GM19397 (cell line): ENCODE results near the gene PDAP1.
A peak's percentile ranks its signal among the peaks of the same experiment; 100 is the strongest.
"Not testable (repeated sequence)": the region's sequence is repeated elsewhere in the genome, so short reads cannot be mapped to it uniquely, and the experiment has no call there.

Experiments used
- ATAC-seq: cut with Tn5 transposase; IDR thresholded peaks from one replicate; pipeline ENCODE4 v1.9.1; 2021; ENCODE audit warnings: mild to moderate bottlenecking, moderate library complexity; ENCODE audit not compliant: unreplicated experiment

PDAP1 gene

DNA sequence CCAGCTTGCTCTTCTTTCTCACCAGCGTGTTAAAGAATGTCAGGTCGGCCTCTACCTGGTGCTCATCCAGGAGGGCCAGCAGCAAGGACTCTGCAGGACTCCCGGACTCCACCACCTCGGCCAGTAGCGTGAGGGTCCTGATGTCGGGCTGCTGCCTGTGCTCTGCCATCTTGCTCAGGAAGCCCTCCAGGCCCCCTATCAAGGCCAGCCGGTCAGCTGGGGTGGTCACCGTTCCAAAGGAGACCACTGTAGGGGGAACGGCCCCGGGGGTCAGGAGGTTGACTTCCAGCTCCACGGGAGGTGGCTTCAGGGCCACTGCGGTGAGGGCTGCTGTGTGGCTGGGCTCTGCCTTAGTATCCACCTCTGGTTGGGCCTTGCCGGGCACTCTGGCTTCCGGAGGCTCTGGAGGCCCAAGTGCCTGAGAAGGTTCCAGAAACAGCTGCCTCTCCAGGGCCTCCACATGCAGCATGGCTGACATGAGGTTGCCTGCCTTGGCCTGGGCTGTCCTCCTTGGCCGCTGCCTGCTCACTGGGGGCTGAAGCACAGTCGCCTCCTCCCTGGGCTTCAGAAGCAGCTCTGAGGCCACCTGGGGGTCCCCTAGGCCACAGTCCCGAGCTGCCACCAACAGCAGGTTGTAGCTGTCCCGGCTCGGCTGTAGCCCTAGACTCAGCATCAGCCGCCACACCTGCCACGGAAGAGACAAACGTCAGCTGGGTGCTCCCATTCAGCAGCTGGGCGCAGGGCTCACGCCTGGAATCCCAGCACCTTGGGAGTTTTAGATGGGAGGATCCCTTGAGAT is 16.7 kb upstream of the PDAP1 start:
- no peak for ATAC-seq

DNA sequence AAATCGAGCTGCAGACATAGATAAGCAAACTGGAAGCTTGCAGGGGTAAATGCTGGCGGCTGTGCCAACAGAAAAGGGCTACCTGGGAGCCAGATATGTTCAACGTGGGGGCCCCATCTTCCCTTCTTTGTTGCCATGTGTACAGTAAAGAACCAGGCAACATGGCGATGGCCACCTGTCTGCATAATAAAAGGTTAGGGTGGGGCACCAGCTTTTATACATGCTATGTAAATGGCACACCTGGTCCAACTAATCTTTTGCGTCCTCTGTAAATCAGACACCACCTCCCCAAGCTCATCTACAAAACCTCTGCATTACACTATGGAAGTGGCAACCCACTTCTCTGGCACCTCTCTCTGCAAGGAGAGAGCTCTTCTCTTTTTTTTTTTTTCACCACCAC is 14.2 kb upstream of the PDAP1 start:
- ATAC-seq: no peak

DNA sequence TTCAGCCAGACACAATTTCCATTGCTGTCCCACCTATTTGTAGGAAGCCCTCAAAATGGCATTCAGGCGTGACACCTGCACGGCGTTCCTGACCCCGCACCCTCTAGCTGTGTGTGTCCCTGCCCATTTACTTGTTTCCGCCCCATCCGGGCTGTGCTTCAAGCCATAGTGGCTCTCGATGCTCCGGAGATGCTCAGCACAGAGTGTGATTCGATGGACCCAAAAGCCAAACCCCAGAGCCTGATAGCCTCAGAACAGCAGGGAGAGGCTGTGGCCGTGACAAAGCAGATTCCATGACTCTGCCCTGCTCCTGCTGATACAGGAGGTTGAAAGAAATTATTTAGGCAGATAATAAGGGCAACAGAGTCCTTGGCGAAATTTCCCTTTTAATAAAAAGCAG is 13.8 kb upstream of the PDAP1 start:
- ATAC-seq: no peak

DNA sequence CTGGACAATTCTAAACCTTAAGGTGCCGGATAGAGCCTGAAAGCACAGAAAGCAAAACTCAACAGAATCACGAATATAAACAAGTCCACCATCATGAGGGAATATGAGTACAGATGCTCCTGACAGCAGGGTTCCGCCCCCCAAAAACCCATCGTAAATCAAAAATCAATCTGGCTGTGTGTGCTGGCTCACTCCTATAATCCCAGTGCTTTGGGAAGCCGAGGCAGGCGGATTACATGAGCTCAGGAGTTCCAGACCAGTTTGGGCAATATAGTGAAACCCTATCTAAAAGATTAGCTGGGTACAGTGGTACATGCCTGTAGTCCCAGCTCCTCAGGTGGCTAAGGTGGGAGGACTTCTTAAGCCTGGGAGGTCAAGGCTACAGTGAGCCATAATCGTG is 12.6 kb upstream of the PDAP1 start:
- no peak for ATAC-seq

DNA sequence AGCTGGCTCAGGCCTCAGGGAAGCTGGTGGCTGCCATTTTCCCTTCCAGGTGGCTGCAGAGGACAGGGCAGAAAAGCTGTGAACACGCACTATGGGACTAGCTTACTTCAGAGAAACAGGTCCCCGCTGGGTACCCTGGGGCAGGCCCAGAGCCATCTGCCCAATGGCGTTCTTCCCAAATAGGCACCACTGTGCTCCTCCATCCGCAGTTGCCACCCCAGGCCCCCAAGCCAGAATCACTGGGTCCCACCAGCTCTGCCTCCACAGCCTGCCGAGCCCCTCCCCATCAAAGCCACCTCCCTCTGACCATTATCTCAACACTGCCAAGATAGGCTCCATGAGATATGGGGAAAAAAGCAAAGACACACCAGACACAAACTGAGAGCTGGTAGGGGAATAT is 11.8 kb upstream of the PDAP1 start:
- no peak for ATAC-seq

DNA sequence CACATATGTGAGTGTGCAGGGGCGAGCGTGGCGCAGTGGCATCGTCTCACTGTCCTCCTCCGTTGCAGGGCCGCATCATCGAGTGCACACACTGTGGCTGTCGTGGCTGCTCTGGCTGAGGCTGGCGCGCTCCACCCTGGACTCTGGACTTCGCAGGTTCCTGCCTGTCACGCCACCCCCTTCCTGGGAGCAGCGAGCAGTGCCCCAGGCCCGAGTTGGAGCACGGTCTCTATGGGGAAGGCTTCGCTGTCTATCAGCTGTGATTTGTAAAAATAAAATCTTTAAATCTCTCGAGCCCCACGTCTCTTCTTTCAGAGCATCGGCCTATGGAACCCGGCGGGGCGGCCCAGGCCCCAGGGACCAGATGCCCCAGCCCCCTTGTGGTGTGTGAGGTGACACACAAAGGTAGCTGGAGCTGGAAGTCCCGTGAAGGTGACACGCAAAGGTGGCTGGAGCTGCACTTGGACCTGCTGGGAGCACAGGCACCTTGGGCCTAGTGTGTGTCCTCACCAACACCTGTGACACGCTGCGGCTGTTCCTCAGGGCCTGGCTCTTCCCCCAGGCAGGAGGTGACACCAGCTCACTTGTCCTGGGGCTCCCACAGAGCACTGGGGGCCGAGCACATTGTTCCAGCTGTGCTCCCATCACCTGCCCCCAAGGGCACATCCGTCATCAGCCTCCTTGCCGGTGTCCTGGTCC is 11.1 kb upstream of the PDAP1 start:
- ATAC-seq: no peak

DNA sequence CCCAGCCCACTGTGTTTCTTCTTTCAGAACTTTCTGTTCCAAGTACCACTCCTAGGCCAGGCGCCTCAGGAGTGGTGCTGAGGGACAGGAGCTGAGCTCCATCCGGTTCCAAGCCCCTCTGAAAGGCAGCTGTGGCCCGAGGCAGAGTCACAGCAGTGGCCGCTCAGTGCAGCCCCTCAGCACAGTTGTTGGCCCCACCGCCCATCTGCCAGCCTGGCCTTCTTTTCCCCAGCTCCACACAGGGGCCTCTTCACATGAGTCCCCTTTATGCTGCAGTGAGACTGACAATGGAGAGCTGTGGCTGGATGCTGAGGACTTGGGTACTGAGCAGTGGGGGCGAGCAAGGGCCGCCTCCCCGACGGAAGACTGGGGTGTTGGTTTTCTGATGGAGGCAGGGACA is 9.9 kb upstream of the PDAP1 start:
- ATAC-seq: no peak

DNA sequence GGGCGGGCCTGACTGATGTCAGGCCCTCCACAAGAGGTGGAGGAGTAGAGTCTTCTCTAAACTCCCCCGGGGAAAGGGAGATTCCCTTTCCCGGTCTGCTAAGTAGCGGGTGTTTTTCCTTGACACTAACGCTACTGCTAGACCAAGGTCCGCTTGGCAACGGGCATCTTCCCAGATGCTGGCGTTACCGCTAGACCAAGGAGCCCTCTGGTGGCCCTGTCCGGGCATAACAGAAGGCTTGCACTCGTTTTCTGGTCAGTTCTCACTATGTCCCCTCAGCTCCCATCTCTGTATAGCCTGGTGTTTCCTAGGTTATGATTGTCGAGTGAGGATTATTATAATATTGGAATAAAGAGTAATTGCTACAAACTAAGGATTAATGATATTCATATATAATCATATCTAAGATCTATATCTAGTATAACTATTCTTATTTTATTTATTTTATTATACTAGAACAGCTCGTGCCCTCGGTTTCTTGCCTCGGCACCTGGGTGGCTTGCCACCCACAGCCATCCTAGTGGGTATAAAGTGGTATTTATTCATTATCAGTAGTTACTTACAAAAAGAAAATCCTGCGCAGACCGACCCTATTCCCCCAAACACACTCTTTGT is 7.2 kb upstream of the PDAP1 start:
- ATAC-seq: not testable (repeated sequence)

DNA sequence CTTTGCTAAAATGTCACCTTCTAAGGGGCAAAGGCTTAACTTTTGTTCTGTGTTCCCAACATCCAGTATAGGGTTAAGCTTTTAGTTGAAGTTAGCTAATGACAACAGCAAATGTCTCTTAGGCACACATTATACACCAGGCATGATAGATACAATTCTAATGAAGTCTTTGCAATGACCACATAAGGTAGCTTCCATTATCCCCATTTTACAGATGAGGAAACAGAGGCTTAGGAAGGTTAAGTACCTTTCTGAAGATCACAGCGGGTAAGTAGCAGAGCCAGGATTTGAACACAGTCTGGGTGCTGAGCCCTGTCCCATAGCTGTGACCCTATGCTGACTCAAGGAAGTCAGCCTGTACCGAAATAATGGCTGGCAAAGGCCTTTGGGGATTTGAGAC is 2.2 kb upstream of the PDAP1 start:
- no peak for ATAC-seq

DNA sequence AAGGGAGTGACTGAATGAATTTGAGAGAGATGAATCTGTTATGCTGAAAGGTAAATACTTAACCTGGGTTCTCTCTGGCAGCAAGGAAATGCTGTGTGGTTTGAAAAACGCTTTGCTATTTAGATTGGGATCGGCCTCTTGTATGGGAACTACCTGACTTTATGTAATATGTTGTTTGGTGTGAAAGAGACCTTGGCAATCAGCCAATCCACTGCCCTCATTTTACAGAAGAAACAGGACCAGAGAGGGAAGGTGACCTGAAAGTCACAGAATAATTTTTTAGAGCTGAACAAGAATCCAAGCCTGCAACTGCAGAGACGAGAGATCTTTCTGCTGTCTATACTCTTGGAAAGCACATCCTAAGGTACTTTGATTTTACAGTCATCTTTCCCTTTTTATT is 1.4 kb upstream of the PDAP1 start:
- no peak for ATAC-seq

DNA sequence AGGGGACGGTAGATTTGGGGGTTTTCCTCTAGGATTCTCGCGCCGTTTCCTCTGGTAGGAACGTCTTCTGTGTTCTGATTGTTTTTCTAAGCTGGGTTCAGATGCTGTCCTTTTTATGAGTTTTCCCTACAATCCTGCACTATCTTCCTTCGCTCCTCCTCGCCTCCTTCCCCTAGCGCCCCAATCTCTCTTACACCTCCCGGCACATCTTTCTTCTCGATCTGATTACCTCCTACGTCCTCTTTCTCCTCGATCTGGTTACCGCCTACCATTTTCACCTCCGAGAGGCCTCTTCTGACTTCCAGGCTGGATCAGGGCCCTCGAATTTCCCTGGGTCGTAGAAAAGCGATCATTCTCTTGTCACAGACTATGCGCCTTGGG is 785 bp upstream of the PDAP1 start:
- ATAC-seq: no peak

DNA sequence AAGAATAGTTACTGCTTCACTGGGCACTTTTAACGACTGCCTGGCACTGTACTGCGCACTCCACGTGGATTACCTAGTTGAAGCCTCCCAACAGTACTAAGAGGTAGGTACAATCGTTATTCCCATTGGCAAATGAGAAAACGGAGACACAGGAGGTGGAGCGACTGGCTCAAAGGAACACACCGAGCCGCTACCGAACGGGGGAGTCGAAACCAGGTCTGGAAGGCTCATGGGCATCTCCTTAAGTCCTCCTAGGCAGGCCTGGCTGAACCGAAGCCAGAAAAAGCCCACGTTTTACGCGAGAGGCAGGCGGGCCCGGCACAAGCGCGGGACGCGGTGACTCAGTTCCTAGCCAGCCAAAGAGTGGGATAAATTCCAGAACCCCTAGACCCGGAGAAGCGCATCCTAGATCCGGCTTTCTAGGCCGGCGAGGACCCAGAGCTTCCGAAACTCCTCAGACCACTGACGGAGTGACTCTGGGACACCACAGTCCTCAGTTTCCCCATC is 472 bp downstream of the PDAP1 start:
- ATAC-seq: peak; percentile 1

DNA sequence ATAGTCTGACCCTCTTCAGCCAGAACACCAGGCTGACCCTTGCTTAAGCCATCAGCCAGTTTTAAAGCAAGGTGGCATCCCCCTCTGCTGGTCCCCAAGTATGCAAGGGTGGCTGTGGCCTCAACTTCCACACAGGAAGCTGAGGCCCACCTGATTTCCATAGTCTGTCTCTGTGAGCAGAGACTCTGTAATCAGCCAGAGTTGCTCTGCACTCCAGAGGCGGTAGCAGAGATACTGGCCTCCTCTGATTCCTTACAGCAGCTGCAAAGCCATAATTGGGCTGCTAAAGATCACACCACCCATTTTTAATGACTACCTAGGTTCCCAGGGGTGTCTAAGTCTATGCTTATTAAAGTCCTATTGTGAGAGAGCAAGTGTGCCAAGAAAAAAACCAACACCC is 1.8 kb downstream of the PDAP1 start:
- no peak for ATAC-seq

DNA sequence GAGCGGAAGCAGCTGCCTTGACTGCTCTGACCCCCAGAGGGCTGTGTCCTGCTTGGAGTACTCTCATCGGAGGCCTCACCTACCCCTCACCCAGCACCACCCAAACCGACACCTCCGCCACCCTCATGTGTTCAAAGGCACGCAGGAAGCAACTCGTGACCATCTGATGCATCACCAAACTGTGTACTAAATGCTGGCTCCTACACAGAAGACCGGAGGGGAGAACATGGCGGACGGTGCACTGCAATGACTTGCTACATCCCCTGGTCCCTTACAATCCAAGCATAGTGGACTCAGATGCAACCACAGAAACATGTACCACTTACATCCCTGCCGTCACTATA is 3.4 kb downstream of the PDAP1 start:
- no peak for ATAC-seq

DNA sequence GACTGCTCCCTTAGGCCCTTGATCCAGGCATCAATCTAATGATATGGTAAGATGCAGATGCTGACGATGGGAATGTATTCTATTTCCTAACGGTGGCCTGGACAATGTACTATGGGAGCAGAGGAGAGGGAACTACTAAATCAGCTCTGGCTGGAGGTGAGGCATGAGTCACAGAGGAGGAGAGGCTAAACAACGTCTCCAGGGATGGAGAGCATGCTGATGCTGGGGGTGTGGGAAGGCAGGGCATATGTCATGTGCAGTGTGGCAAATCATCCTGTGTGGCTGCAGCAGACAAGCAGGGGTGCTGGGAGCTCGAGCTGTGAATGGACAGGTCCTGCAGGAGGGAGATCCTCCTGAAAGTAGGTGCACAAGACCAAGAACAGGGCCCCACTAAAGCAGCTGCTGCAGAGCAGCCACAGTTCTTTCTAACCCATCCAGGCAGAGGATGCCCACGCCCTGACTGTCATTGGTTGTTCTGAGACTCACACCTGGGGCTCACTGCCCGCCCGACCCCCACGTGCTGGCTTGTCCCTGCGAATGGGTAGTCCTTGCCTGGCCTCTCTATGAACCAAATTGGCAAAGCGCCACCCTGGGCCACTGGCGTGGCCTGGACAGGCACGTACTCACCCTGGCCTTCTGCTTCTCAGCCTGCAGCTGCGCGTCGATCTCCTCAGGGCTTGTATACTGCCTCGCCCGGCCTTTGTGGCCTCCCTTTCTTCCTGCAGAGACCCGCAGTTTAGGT is 4.0 kb downstream of the PDAP1 start:
- ATAC-seq: no peak

DNA sequence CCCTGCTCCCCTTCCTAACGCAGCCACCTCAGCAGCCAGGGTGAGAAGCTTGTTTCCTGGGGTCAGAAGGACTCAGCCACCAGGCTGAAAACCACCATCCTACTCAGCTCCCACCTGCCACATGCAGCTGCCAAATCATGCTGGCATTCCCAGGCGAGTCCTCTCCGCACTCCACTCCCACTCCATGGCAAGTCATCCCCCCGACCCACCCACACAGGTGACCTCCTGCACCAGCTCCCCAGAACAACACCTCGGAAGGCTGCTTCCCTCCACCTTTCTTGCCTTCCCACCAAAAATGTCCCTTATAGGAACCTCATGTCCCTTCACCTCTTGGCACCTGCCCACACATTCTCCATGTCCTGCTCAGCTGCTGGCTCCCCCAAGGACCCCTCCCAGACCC is 4.6 kb downstream of the PDAP1 start:
- no peak for ATAC-seq

DNA sequence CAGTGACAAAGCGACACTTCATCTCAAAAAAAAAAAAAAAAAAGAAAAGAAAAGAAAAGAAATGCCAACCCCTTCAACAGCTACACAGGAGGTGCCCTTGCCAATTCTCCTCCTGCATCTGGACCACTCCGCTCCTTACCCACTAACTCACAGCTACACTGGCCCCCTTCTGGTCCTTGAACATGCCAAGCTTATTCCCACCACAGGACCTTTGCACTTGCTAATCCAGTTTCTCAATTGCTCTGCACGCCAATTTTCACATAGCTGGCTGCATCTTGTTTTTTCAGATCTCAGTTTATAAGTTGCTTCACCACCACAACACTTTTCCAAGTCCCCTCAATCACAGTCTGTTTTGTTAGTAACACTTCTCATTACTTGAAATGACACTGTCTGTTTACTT is 5.5 kb downstream of the PDAP1 start:
- no peak for ATAC-seq

DNA sequence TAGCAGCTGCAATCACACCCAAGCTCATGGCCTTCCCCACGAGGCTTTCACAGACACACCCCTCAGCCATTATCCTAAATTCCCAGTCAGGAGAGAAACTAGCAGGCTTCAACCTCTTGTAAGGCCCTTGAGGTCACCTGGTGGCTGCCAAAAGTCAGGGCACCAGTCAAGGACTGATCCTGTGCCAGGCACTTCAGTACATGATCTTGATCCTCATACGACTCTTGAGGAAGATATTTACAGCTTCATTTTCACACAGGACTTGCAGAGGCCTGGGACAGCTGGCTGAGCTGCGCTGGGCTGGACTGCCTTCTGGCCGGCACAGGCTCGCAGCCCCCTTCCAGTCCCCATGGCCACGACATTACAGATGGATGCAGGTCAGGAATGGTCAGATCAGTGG is 8.8 kb downstream of the PDAP1 start:
- ATAC-seq: no peak

DNA sequence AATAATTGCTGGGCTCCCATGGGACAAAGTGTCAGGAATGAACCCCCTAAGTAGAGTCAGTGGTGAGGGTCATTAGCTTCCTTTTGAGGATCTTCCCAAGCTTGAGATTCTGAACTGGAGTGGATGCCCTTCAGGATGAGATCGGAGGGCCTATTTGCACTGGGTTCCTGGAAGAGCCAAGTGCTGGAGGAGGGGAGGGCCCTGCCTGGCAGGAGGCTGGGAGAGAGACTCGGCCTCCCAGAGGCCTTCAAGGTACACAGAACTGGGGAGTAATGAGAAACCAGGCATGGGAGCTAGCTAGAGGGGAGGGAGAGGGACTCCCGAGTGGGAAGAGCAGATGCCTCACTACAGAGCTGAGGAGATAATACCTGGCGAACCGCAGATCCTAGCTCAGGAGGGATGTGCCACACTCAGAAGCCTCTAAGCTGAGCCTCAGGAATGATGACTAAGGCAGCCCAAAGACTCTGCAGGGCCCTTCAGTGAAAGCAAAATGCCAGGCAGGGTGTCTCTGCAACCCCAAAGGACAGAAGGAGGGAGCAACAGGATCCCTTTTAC is 9.4 kb downstream of the PDAP1 start:
- ATAC-seq: no peak

DNA sequence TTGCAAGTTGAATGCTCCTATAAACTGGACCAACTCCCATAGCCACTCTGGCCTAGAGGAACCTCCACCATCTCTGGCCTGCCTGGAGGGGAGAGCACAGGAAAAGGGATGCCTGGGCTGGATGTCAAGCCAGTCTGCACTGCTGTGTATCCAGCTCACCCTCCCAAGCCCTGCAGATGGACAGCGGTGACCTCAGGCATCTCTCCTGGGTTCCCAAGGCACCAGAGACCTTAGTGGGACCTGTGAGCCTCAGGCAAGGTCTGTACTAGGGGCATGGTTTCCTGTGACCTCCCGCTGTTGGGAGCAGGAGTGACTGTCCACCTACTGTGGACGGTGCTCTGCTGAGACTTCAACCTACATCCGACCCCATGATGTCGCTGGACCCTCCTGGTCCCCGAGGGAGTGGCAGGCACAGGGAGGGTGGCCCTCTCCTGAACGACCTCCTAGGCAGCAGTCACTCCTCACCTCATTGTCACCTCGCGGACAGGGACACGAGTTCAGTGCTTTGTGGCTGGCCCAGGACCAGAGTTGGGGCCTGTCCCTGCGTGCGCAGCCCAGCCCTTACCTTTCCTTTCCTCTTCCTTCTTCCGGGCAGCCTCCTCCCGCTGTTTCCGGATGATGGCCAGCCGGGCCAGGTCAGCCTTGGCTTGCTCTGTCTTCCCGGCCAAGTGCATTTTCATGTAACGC is 11.0 kb downstream of the PDAP1 start:
- ATAC-seq: no peak
